ENCODE results near the gene UPK3BL1. TPM values are rescaled to one million over a fixed set of nuclear protein-coding genes. Genes with fewer than 3 reads are reported as not detected.
A peak's percentile ranks its signal among the peaks of the same experiment; 100 is the strongest.
"Not testable (repeated sequence)": the region's sequence is repeated elsewhere in the genome, so short reads cannot be mapped to it uniquely, and the experiment has no call there.

Gene UPK3BL1, protein sequence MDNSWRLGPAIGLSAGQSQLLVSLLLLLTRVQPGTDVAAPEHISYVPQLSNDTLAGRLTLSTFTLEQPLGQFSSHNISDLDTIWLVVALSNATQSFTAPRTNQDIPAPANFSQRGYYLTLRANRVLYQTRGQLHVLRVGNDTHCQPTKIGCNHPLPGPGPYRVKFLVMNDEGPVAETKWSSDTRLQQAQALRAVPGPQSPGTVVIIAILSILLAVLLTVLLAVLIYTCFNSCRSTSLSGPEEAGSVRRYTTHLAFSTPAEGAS
- total RNA-seq = 10 to 100 TPM; 25.5 to 41.8 (median 40.9) TPM

DNA sequence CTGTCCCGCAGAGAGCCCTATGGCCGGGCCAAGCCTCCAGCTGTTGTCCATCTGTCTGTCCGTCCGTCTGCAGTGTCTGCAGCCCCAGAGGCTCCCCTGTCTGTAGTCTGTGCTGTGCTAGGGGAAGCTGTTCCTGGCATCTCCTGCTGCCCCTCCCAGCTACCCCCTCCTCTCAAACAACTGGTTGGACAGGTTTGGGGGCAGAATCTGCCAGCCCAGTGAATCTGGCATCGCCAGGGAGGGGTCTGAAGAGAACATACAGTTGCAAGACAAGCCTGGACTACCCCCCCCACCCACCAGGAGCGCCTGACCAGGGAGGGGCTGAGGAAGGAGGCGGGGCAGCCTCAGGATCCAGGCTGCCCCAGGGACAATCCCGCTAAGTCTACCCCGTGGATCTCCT, at the start of gene UPK3BL1:
Gene UPK3BL1 (minus strand): TSS at position 101 of the 400 bp plus-strand sequence. CDS start 50 bp downstream, at position 51.
- H3K4me3 ChIP-seq (ENCODE audit: low read depth, poor library complexity, severe bottlenecking); DNase-seq (ENCODE audit: low spot score in 2 of 2); intact Hi-C loops (cut with DNase I; ENCODE audit: low total_unique reads): not testable (repeated sequence)
- no CpG with 5 or more reads among the region's 9 CpGs for WGBS, 2 donors

DNA sequence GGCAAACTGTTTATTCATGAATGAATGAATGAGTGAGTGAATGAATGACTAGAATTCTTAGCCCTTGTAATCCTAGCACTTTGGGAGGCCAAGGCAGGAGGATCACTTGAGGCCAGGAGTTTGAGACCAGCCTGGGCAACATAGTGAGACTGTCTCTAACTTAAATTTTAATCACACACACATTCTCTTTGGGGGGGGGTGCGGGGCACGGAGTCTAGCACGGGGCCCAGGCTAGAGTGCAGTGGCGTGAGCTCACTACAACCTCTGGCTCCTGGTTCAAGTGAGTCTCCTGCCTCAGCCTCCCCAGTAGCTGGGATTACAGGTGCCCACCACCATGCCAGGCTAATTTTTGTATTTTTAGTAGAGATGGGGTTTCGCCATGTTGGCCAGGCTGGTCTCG, 48.0 kb upstream of the UPK3BL1 start:
- intact Hi-C loops (cut with DNase I; ENCODE audit: low total_unique reads); DNase-seq (ENCODE audit: low spot score in 2 of 2); H3K4me3 ChIP-seq (ENCODE audit: low read depth, poor library complexity, severe bottlenecking): not testable (repeated sequence)
- WGBS, 2 donors = 91 to 93% methylated on average over 4 of the region's 6 CpGs

DNA sequence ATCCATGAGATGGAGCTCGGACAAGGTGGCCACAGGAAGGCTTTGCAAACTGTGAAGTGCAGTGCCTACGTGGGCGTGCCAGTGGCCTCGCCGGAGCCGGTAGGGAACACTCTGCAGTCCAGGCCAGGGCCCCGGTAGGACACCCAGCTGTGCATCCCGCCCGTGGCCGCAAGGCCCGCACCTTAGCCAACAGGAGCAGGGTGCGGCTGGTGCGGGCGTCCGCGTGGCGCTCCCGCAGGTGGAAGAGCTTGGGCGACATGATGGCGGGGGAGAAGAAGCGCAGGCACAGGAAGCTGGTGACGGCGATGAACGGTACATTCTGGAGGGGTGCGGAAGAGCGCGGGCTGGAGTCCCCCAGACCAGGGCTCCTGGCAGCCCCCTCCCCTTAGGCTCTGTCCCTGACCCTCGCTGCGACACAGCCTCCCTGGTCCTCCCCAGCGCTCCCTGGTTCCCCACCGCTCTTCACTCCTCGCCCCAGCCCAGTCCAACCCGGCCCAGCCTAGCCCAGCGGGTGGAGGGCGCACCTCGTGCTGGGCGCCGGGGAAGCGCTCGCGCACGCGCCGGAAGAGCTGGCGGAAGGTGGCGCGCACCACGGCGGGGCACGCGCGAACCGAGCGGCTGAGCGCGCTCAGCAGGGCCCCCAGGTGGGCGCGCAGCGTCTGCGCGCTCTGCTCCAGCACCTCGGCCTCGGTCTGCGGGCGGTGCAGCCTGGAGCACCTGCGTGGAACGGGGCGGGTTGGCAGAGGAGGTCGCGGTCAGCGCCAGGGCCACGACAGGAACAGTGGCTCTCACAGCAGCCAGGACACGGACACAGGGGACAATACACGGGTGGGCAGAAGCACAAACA, 47.1 kb upstream of the UPK3BL1 start:
- intact Hi-C loops (cut with DNase I; ENCODE audit: low total_unique reads); H3K4me3 ChIP-seq (ENCODE audit: low read depth, poor library complexity, severe bottlenecking); DNase-seq (ENCODE audit: low spot score in 2 of 2): not testable (repeated sequence)
- no CpG with 5 or more reads among the region's 74 CpGs for WGBS, 2 donors

DNA sequence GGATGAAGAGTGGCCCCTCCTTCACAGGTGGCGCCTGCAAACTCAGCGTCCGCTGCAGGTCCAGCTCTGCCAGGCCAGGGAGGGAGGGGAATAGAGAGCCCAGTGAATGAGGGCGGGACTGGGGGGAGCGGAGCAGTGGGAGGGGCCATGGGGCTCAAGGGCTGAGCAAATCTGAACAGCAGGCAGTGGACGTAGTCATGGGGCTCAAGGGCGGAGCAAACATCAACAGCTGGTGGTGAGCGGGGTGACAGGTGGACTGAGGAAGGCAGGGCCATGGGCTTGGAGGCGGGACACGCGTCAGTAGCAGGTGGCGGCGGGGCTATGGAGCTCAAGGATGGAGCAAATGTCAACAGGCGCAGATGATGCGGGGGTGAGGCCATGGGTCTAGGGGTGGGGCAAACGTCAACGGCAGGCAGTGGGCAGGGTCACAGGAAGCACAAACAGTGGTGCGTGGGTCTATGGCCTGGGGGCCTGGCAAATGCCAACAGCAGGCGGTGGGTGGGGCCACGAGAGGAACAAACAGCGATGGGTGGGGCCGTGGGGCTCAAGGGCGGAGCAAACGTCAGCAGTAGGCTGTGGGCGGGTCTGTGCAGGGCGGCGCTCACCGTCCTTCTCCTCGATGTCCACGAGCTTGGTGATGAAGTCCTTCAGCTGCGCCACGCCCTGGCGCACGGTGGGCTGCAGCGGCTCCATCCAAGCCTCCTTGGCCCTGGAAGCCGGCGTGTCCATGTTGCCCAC, 45.9 kb upstream of the UPK3BL1 start:
- no CpG with 5 or more reads among the region's 37 CpGs for WGBS, 2 donors
- intact Hi-C loops (cut with DNase I; ENCODE audit: low total_unique reads); H3K4me3 ChIP-seq (ENCODE audit: low read depth, poor library complexity, severe bottlenecking); DNase-seq (ENCODE audit: low spot score in 2 of 2): not testable (repeated sequence)

DNA sequence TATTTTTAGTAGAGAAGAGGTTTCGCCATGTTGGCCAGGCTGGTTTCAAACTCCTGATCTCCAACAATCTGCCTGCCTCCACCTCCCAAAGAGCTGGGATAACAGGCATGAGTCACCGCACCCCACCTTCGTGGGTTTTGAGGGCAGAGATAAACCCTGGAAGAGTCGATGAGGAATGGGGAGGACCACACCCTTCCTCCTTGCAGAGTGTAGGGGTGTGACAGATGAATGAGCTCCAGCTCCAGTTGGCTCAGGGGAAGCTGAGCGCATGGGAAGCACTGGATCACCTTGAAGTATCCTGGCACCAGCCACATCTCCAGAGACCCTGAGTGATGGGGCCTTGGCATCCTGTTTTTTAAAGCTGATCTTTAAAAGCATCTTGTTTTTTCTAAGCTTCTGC, 40.0 kb upstream of the UPK3BL1 start:
- DNase-seq (ENCODE audit: low spot score in 2 of 2); H3K4me3 ChIP-seq (ENCODE audit: low read depth, poor library complexity, severe bottlenecking); intact Hi-C loops (cut with DNase I; ENCODE audit: low total_unique reads): not testable (repeated sequence)
- WGBS, 2 donors = no CpG with 5 or more reads among the region's 5 CpGs

DNA sequence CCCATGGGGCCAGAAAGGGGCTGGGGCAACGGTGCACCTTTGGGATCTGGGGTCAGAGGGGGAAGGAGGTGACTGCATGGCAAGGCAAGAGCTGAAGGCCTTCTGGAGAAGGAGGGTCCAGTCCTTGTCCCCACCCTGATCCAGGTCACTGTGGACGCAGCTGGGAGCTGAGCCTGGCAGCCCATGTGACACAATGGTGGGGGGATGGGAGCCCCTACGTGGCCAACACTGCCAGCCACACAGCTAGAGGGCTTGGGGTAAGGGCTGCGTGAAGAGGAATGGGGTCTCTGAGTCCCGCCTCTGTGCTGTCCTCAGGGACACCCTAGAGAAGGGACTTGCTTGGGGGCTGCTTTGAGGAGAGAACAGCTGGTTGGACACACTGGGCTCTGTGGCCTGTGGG, 38.2 kb upstream of the UPK3BL1 start:
- DNase-seq (ENCODE audit: low spot score in 2 of 2); H3K4me3 ChIP-seq (ENCODE audit: low read depth, poor library complexity, severe bottlenecking); intact Hi-C loops (cut with DNase I; ENCODE audit: low total_unique reads): not testable (repeated sequence)
- WGBS, 2 donors = no CpG with 5 or more reads among the region's 5 CpGs

DNA sequence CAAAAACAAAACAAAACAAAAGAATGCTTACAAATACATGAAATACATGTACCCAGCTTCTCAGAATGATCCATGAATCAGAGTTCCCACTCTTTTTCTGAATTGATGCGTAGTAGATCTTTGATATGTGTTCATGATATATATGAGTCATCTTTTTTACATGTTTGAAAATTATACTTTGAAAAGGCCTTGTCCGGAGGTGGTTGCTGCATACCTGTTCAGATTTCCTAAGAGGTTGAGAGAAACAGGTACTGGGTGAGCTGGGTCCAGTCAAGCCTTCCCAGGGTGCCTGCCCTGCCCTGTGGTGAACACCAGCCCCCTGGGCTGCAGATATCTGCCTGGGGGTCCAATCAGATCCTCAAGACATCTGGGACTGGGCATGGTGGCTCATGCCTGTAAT, 33.0 kb upstream of the UPK3BL1 start:
- DNase-seq (ENCODE audit: low spot score in 2 of 2); H3K4me3 ChIP-seq (ENCODE audit: low read depth, poor library complexity, severe bottlenecking); intact Hi-C loops (cut with DNase I; ENCODE audit: low total_unique reads): not testable (repeated sequence)
- 57 to 67% methylated on average over 1 of the region's 2 CpGs for WGBS, 2 donors

DNA sequence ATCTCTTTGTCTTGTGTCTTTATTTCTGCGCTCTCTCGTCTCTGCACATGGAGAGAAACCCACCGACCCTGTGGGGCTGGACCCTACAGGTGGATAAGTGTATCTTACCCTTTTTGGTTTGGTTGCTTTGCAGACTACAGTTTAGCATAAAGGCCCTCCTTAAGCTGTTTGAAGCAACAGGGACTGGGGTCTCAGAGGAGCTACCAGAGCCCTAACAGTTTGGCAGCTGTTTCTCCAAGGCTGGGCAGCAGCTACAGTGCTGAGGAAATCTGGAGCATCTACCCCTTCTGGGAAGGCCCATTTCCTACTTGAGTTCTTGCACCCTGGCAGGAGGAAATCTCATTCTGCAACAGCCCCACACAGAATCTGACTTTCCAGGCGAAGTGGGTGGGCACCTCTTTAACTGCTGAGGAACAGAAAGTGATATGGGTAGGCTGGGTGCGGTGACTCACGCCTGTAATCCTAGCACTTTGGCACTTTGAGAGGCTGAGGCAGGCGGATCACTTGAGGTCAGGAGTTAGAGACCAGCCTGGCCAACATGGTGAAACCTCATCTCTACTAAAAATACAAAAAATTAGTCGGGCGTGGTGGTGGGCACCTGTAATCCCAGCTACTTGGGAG, 31.0 kb upstream of the UPK3BL1 start:
- DNase-seq (ENCODE audit: low spot score in 2 of 2); H3K4me3 ChIP-seq (ENCODE audit: low read depth, poor library complexity, severe bottlenecking); intact Hi-C loops (cut with DNase I; ENCODE audit: low total_unique reads): not testable (repeated sequence)
- no CpG with 5 or more reads among the region's 9 CpGs for WGBS, 2 donors

DNA sequence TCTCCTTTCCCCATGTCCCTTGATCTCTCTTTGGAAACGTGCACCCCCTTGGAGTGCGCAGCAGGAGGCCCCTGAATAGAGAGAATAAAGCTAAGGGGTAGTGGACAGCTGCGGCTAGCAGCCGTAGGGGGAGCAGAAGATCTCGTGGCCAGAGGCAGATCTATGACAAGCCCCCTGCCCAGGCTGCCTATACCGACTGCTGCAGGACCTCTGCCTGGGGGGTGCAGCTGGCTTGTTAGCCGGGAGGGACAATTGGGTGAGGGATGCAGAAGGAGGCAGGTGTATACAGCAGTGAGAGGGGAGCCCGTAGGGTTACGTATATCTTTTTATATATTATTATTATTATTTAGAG, 29.3 kb upstream of the UPK3BL1 start:
- DNase-seq (ENCODE audit: low spot score in 2 of 2); H3K4me3 ChIP-seq (ENCODE audit: low read depth, poor library complexity, severe bottlenecking); intact Hi-C loops (cut with DNase I; ENCODE audit: low total_unique reads): not testable (repeated sequence)
- no CpG with 5 or more reads among the region's 9 CpGs for WGBS, 2 donors

DNA sequence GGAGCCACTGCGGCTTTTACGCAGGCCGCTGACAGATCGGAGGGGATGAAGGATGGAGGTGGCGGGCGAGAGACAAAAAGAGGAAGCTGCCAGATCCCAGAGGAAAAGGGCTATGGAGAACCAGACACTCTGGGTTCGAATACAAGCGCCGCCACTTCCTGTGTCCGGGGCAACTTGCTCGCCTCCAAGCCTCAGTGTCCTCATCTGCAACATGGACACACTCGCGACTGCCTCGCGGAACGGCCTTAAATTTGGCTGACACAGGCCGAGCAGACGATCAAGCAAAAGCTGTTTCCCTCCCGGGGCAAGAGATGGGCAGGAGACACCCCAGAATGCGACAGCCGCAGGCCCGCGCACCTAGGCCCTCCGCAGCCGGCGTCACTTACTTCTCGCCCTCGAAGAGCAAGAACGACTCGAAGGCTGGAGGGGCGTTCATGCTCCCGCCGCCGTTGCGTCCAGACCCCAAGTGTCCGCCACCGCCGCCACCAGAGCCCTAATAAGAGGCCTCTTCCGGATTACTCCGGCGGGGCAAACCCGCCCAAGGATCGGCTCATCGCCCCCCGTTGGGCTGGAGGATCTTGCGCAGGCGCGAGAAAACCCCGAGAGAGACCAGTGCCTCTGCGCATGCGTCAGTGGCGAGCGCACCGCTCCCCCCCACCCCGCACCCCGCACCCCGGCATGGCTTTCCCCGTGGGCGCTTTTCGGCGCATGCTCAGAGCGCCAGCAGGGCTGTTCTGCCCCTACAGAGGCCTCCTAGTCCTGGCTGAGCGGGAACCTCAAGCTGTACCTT, 28.8 kb upstream of the UPK3BL1 start, which contains the start of gene POLR2J2:
Gene POLR2J2 (minus strand): TSS at position 498 of the 790 bp plus-strand sequence. CDS start 62 bp downstream, at position 436.
- H3K4me3 ChIP-seq (ENCODE audit: low read depth, poor library complexity, severe bottlenecking); intact Hi-C loops (cut with DNase I; ENCODE audit: low total_unique reads): not testable (repeated sequence)
- WGBS, 2 donors = no CpG with 5 or more reads among the region's 63 CpGs
- DNase-seq (ENCODE audit: low spot score in 2 of 2) = peak; percentile 58 to 93

DNA sequence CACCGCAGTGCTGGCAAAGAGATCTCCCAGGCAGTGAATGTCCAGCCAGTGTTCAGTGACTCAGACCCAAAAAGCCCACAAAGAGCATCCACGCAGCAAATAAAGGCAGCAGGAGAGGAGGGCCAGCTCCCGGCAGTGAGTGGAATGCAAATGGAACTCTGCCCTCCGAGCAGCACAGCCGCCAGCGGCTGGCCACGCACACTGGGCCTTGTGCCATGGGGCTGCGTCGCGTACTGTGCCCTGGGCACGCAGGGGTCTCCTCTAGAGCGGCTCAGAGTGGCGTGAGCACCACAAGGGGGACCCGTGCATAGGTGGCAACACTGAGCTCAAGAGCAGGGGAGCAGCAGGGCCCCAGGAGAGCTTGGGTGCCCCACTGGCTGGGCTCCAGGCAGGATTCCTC, 24.9 kb upstream of the UPK3BL1 start:
- H3K4me3 ChIP-seq (ENCODE audit: low read depth, poor library complexity, severe bottlenecking); DNase-seq (ENCODE audit: low spot score in 2 of 2); intact Hi-C loops (cut with DNase I; ENCODE audit: low total_unique reads): not testable (repeated sequence)
- no CpG with 5 or more reads among the region's 14 CpGs for WGBS, 2 donors

DNA sequence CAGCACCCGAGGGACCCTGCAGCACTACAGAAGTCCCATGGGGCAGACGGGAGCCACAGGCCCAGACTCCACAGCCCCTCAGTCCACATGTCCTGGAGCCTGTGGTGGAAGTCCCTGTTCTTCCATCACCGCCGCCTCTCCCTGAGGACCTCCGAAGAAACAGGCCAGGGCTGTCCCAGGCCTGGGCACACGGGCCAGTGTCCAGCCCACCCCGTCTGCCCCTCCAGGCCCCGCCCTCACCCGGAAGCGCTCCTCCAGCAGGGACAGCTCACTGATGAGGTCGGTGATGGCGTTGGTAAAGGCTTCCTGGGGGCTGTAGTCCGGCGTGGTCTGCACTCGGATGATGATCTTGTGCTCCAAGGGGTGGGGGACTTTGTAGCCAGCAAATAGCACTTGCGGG, 24.3 kb upstream of the UPK3BL1 start:
- H3K4me3 ChIP-seq (ENCODE audit: low read depth, poor library complexity, severe bottlenecking); DNase-seq (ENCODE audit: low spot score in 2 of 2); intact Hi-C loops (cut with DNase I; ENCODE audit: low total_unique reads): not testable (repeated sequence)
- no CpG with 5 or more reads among the region's 16 CpGs for WGBS, 2 donors

DNA sequence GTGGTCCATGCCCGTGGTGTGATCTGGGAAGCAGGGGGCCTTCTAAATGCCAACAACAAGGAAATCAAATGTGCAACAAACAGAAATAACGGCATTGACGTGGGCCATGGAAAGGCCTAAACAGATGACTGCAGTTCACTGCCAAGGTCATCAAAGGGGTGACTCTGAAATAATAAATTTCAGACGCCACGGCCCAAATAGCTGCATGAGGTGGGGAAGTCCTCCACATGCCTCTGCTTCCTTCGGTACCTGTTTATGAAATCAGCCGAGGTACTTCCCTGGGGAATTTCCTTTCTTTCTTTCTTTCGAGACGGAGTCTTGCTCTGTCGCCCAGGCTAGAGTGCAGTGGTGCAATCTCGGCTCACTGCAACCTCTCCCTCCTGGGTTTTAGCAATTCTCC, 22.2 kb upstream of the UPK3BL1 start:
- intact Hi-C loops (cut with DNase I; ENCODE audit: low total_unique reads); H3K4me3 ChIP-seq (ENCODE audit: low read depth, poor library complexity, severe bottlenecking); DNase-seq (ENCODE audit: low spot score in 2 of 2): not testable (repeated sequence)
- WGBS, 2 donors = no CpG with 5 or more reads among the region's 11 CpGs

DNA sequence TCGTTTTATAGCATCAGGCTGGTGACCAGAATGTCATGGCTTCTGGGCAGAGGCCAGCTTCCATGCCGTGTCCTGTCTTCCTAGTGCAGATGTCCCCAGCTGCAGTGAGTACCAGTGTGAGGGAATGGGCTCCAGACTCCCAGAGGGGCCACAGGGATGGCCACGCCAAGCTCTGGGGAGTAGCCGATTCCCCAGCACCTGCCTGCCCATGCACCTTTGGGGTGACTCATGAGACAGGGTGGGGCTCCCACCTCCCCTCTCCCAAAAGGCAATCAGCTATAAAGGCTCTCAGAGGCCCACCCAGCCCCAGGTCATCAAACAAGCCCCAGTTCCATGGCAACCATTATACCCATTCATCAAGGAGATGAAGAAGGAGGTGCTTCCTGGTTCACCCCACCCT, 7.3 kb upstream of the UPK3BL1 start, which contains the start of gene SPDYE2B:
Gene SPDYE2B (plus strand): TSS at position 396 of the 400 bp plus-strand sequence. CDS start 2,030 bp downstream, outside the sequence.
- DNase-seq (ENCODE audit: low spot score in 2 of 2); H3K4me3 ChIP-seq (ENCODE audit: low read depth, poor library complexity, severe bottlenecking); intact Hi-C loops (cut with DNase I; ENCODE audit: low total_unique reads): not testable (repeated sequence)
- no CpG with 5 or more reads among the region's 4 CpGs for WGBS, 2 donors

Measured in lower leg skin (tissue), 4 donors.